ENCODE data around the gene COPRS.

The COPRS gene

DNA sequence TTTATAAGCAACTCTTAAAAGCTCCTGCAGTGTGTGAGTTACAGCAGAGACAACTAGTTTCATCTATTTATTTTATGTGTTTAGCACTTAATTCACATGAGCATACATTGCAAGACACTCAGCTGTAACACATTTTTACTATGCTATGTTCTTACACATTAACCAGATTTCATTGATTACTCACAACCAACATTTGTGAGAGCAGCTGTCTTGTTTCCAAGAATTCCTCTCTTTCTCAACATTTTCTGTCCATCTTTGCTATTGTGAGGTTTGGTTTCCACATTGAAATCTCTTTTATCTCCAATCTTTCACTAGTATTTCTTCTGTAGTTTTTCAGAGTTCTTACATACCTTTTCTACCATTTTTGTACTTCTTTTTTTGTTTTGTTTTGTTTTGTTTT, 51.2 kb downstream of the COPRS start:
- no peak for DNase-seq

DNA sequence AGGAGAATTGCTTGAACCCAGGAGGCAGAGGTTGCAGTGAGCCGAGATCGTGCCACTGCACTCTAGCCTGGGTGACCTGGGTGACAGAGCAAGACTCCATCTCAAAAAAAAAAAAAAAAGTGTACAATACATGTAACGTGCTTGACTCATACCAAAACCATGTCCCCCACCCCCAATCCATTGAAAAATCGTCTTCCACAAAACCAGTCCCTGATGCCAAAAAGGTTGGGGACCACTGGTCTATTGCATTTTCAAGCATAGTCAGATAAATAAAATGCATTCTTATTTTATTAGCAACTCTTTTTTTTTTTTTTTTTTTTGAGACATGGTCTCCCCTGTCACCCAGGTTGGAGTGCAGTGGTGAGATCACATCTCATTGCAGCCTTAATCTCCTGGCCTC, 52.1 kb downstream of the COPRS start:
- DNase-seq: no peak

DNA sequence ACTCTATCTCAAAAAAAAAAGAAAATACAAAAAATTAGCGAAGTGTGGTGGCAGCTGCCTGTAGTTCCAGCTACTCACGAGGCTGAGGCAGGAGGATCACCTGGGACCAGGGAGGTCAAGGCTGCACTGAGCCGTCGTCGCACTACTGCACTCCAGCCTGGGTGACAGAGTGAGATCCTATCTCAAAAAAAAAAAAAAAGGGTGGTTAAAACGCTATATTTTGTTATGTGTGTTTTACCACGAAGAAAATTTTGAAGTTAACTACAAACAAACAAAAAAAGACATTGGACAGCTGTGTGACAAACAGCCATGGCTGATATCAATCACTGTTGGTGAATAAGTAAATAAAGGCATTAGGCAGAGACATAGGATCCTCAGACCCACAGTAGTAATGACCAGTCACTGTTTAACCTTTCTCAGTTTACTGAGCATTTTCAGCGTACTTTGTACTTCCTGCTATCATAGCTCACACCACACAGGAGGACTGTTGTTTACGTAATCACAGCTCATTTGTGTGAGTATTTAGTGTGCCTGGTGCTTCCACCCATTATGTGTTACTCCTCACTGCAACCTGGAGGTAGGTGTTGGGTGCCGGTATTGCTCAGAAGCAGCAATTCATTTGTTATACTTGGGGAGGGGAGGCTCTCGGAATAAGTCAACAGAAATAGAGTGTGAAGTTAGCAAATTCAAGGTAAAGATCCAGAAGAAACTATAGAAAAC, 55.4 kb downstream of the COPRS start:
- no peak for DNase-seq

DNA sequence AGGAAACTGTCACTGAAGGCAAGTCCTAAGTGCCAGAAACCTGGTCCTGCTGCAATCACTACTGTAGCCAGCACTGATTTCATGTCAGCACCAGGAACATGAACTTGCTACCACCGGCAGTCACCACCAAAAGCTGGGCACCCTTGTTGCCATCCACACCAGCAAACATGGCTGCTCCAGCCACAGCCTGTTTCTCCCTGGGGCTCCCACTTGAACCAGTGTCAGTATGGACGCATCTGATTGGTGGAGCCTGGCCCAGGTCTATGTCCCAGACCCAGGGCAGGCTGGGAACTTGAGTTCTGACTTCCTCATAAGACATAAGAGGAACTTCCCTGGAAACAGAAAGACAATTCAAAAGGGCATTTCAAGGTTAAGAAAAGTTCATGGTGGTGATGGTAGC, 56.5 kb downstream of the COPRS start:
- no peak for DNase-seq

Data from NCI-H1436 treated with DMSO at 0.1 percent for 48 hours (cell line).